Sciatic nerve (tissue), 2 donors: ENCODE measurements around the gene AP2B1. TPM values are rescaled to one million over a fixed set of nuclear protein-coding genes. Genes with fewer than 3 reads are reported as not detected.
A peak's percentile ranks its signal among the peaks of the same experiment; 100 is the strongest.
"Not testable (repeated sequence)": the region's sequence is repeated elsewhere in the genome, so short reads cannot be mapped to it uniquely, and the experiment has no call there.

Experiments
- ATAC-seq: fragments of 200-7000 bp; cut with Tn5 transposase; one replicate; pipeline ENCODE4 v1.9.1; 2020; ENCODE audit warnings: mild to moderate bottlenecking, moderate library complexity
- DNase-seq: peaks from one replicate; pipeline ENCODE4 v3.0.0-alpha.2; 2020; ENCODE audit warnings: low spot score
- intact Hi-C: fragments of 100-400 bp; cut with DNase I; formaldehyde crosslinking; loops from one replicate; pipeline ENCODE4 v1.14.2; 2022
- total RNA-seq: library from RNA; stranded (reverse); fragmentation: NEBNext Ultra II Directional; extraction: Animal tissue kit (Norgen Biotek cat#: 25700); gene quantifications from one replicate; pipeline ENCODE4 v1.2.1, GENCODE V29; 2021
- donor health status: DM: no; HTN: no; CAD: no.
- donor health status: DM: no; HTN: no; CAD: no.

The AP2B1 gene
- total RNA-seq, 1 donor from 2014 or later, result 130 TPM

GRCh38 chr17:35736236-35736635 lies 149.1 kb downstream of the AP2B1 start:
- intact Hi-C loops, result no loop called here
- DNase-seq (no peak), ATAC-seq (no peak)

GRCh38 chr17:35738519-35739133 lies 151.5 kb downstream of the AP2B1 start:
- intact Hi-C loops, result no loop called here
- ATAC-seq (no peak), DNase-seq (peak; percentile 25)

- no peak for ATAC-seq
- DNase-seq, result no peak
- intact Hi-C loops, result loop anchor here (10.0 kb wide), 1 partner anchor 125 kb away; no protein-coding TSS in a partner anchor
These were observed 153.1 kb downstream of the AP2B1 start for GRCh38 chr17:35740216-35740615.

GRCh38 chr17:35740997-35741931 lies 154.1 kb downstream of the AP2B1 start:
- no peak for DNase-seq
- intact Hi-C loops, result loop anchor here (10.0 kb wide), 1 partner anchor 126 kb away; no protein-coding TSS in a partner anchor
- ATAC-seq, result peak; percentile 31

GRCh38 chr17:35742496-35742895 lies 155.4 kb downstream of the AP2B1 start:
- ATAC-seq (no peak), DNase-seq (no peak)
- intact Hi-C loops, result loop anchor here (10.0 kb wide), 1 partner anchor 128 kb away; no protein-coding TSS in a partner anchor

GRCh38 chr17:35742896-35743477 lies 155.9 kb downstream of the AP2B1 start:
- intact Hi-C loops, result loop anchor here (10.0 kb wide), 1 partner anchor 128 kb away; no protein-coding TSS in a partner anchor
- ATAC-seq (no peak), DNase-seq (no peak)

- intact Hi-C loops, result loop anchor here (10.0 kb wide), 1 partner anchor 129 kb away; no protein-coding TSS in a partner anchor
- ATAC-seq (no peak), DNase-seq (no peak)
These were observed 156.7 kb downstream of the AP2B1 start for GRCh38 chr17:35743626-35744328.

GRCh38 chr17:35744830-35745229 lies 157.7 kb downstream of the AP2B1 start:
- no peak for DNase-seq
- ATAC-seq, result no peak
- intact Hi-C loops, result loop anchor here (10.0 kb wide), 1 partner anchor 130 kb away; no protein-coding TSS in a partner anchor

- DNase-seq, result no peak
- intact Hi-C loops, result loop anchor here (10.0 kb wide), 1 partner anchor 130 kb away; no protein-coding TSS in a partner anchor
- ATAC-seq, result no peak
These were observed 158.1 kb downstream of the AP2B1 start for GRCh38 chr17:35745246-35745645.

GRCh38 chr17:35745749-35746320 lies 158.7 kb downstream of the AP2B1 start:
- DNase-seq (no peak), ATAC-seq (no peak)
- intact Hi-C loops, result loop anchor here (10.0 kb wide), 1 partner anchor 131 kb away; no protein-coding TSS in a partner anchor

GRCh38 chr17:35747540-35748017 lies 160.5 kb downstream of the AP2B1 start:
- ATAC-seq (peak; percentile 84), DNase-seq (peak; percentile 88)
- intact Hi-C loops, result loop anchor here (10.0 kb wide), 1 partner anchor 133 kb away; no protein-coding TSS in a partner anchor

GRCh38 chr17:35748341-35748841 lies 161.3 kb downstream of the AP2B1 start:
- intact Hi-C loops, result loop anchor here (10.0 kb wide), 1 partner anchor 134 kb away; no protein-coding TSS in a partner anchor
- ATAC-seq (peak; percentile 15), DNase-seq (no peak)

GRCh38 chr17:35748979-35749378 lies 161.9 kb downstream of the AP2B1 start:
- DNase-seq (no peak), ATAC-seq (no peak)
- intact Hi-C loops, result loop anchor here (10.0 kb wide), 1 partner anchor 134 kb away; no protein-coding TSS in a partner anchor

GRCh38 chr17:35749560-35750412 lies 162.7 kb downstream of the AP2B1 start:
- peak; percentile 31 for ATAC-seq
- intact Hi-C loops, result loop anchor here (10.0 kb wide), 1 partner anchor 135 kb away; no protein-coding TSS in a partner anchor

GRCh38 chr17:35750526-35751395 lies 163.6 kb downstream of the AP2B1 start:
- ATAC-seq, result no peak
- intact Hi-C loops, result no loop called here
- DNase-seq, result no peak

More at GRCh38 chr17:35749560-35750412, 162.7 kb downstream of the AP2B1 start:
- no peak for DNase-seq

GRCh38 chr17:35751541-35751940 lies 164.4 kb downstream of the AP2B1 start:
- intact Hi-C loops, ATAC-seq, DNase-seq: not testable (repeated sequence)
